Measurements from ENCODE around the gene RPS6KA3.

- TF ChIP-seq CTCF (IDR thresholded peaks at IDR 0.05 in 8 of 11, conservative IDR thresholded peaks at IDR 0.05 in 3 of 11) (no peak), POLR2AphosphoS5 (IDR thresholded peaks at IDR 0.05) (no peak)
These were observed 117.4 kb downstream of the RPS6KA3 start for GRCh38 chrX:20149326-20149725.

Data from spleen (tissue), 7 donors.